Measurements from ENCODE around the gene MEAK7. TPM values are rescaled to one million over a fixed set of nuclear protein-coding genes. Genes with fewer than 3 reads are reported as not detected.

The MEAK7 gene
- total RNA-seq, 1 donor from 2014 or later: 30.3 TPM

GRCh38 chr16:84532291-84532724 lies 27.8 kb upstream of the MEAK7 start:
- no peak for DNase-seq (ENCODE audit: extremely low spot score, unreplicated experiment)
- Mint-ChIP-seq H3K27me3 (no peaks in the 10 kb centered on the region), H3K9me3 (peaks cover 7% of the 10 kb centered on the region), H3K36me3 (peaks cover 10% of the 10 kb centered on the region), H3K4me1 (ENCODE audit: unreplicated experiment) (peaks cover 41% of the 10 kb centered on the region), H3K4me3 (peak overlapping the region; percentile 51), H3K27ac (peak overlapping the region; percentile 82)
- TF ChIP-seq CTCF (conservative IDR thresholded peaks at IDR 0.05): no peak

- H3K4me3 Mint-ChIP-seq: peak overlapping the region; percentile 16
- peaks cover 7% of the 10 kb centered on the region for H3K9me3 Mint-ChIP-seq
- no peak for DNase-seq (ENCODE audit: extremely low spot score, unreplicated experiment)
- peak overlapping the region; percentile 82 for H3K27ac Mint-ChIP-seq
- H3K27me3 Mint-ChIP-seq: no peaks in the 10 kb centered on the region
- TF ChIP-seq CTCF (conservative IDR thresholded peaks at IDR 0.05): no peak
- peaks cover 10% of the 10 kb centered on the region for H3K36me3 Mint-ChIP-seq
- peaks cover 44% of the 10 kb centered on the region for H3K4me1 Mint-ChIP-seq (ENCODE audit: unreplicated experiment)
Observed at GRCh38 chr16:84531671-84532111, 27.2 kb upstream of the MEAK7 start.

- Mint-ChIP-seq H3K4me3 (no peak overlapping the region), H3K4me1 (ENCODE audit: unreplicated experiment) (peaks cover 42% of the 10 kb centered on the region), H3K36me3 (peaks cover 10% of the 10 kb centered on the region), H3K9me3 (peaks cover 7% of the 10 kb centered on the region), H3K27ac (no peak overlapping the region), H3K27me3 (no peaks in the 10 kb centered on the region)
- no peak for TF ChIP-seq CTCF (conservative IDR thresholded peaks at IDR 0.05)
- DNase-seq (ENCODE audit: extremely low spot score, unreplicated experiment): no peak
Observed at GRCh38 chr16:84530590-84530989, 26.1 kb upstream of the MEAK7 start.

- Mint-ChIP-seq H3K4me1 (ENCODE audit: unreplicated experiment) (peaks cover 42% of the 10 kb centered on the region), H3K4me3 (no peak overlapping the region), H3K9me3 (peaks cover 7% of the 10 kb centered on the region), H3K36me3 (peaks cover 10% of the 10 kb centered on the region), H3K27me3 (no peaks in the 10 kb centered on the region), H3K27ac (peak overlapping the region; percentile 17)
- DNase-seq (ENCODE audit: extremely low spot score, unreplicated experiment): no peak
- TF ChIP-seq CTCF (conservative IDR thresholded peaks at IDR 0.05): no peak
Observed at GRCh38 chr16:84529607-84530006, 25.1 kb upstream of the MEAK7 start.

GRCh38 chr16:84528322-84528721 lies 23.9 kb upstream of the MEAK7 start:
- no peak for DNase-seq (ENCODE audit: extremely low spot score, unreplicated experiment)
- Mint-ChIP-seq H3K27ac (no peak overlapping the region), H3K36me3 (peaks cover 10% of the 10 kb centered on the region), H3K9me3 (peaks cover 7% of the 10 kb centered on the region), H3K4me1 (ENCODE audit: unreplicated experiment) (peaks cover 42% of the 10 kb centered on the region), H3K4me3 (no peak overlapping the region), H3K27me3 (no peaks in the 10 kb centered on the region)
- TF ChIP-seq CTCF (conservative IDR thresholded peaks at IDR 0.05): no peak
